Kidney glomerular epithelial cell (primary cell): ENCODE results near the gene PTTG1IP.

Experiments used
- DNase-seq: peaks from one replicate; lab custom pipeline; 2025; lab: John Stamatoyannopoulos, UW

The PTTG1IP gene

GRCh38 chr21:44896561-44897286 lies 23.2 kb upstream of the PTTG1IP start:
- DNase-seq = no peak

- no peak for DNase-seq
These were observed 22.4 kb upstream of the PTTG1IP start for GRCh38 chr21:44895859-44896258.

GRCh38 chr21:44894687-44895302 lies 21.3 kb upstream of the PTTG1IP start:
- no peak for DNase-seq

DNA sequence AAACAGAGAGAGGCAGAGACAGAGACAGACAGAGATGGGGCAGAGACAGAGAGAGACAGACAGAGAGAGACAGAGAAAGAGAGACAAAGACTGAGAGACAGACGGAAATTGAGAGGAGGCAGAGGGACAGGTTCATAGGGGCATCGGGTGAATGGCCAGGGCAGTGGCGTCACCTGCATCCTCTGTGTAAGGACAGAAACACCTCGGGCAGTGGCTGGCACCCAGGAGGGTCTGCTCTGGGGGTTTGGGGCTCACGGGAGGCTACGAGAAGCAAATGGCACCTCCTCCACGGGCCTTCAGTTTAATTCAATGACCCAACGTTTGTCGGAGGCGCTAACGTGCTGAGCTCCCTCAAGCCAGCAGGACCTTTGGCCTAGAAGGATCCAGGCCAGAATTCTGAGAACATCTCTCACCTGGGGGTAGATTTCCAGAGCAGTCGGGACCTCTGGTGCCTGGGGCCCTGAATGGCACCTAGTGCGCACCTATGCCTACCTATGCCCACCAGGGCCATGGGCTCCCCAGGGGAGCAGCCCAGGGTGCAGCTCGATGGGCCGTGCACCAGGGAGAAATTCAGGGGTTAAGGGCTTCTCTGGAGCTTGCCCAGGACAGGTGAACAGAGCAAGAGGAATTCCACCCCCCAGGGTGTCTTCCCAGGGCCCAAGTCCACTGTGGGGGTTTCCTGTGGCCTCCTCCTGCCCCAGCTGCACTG lies 20.6 kb upstream of the PTTG1IP start:
- no peak for DNase-seq

- DNase-seq = no peak
These were observed 19.7 kb upstream of the PTTG1IP start for GRCh38 chr21:44893278-44893556.

- DNase-seq = no peak
These were observed 19.2 kb upstream of the PTTG1IP start for GRCh38 chr21:44892536-44893277.

DNA sequence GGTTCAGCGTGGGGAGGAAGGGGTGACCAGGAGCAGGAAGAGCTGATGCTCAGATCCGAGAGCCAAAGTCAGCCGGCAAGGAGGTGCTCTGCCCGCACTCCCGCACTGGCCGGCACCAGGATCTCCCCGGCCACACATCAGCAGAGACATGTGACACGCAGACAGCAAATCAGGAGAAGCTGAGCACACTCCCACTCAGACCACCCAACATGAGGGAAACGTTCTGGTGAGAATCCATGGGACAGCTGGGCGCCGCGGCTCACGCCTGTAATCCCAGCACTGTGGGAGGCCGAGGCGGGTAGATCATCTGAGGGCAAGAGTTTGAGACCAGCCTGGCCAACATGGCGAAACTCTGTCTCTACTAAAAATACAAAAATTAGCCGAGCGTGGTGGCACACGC lies 18.6 kb upstream of the PTTG1IP start:
- no peak for DNase-seq

- DNase-seq = no peak
These were observed 18.1 kb upstream of the PTTG1IP start for GRCh38 chr21:44891631-44892031.

- no peak for DNase-seq
These were observed 17.6 kb upstream of the PTTG1IP start for GRCh38 chr21:44890961-44891541.

DNA sequence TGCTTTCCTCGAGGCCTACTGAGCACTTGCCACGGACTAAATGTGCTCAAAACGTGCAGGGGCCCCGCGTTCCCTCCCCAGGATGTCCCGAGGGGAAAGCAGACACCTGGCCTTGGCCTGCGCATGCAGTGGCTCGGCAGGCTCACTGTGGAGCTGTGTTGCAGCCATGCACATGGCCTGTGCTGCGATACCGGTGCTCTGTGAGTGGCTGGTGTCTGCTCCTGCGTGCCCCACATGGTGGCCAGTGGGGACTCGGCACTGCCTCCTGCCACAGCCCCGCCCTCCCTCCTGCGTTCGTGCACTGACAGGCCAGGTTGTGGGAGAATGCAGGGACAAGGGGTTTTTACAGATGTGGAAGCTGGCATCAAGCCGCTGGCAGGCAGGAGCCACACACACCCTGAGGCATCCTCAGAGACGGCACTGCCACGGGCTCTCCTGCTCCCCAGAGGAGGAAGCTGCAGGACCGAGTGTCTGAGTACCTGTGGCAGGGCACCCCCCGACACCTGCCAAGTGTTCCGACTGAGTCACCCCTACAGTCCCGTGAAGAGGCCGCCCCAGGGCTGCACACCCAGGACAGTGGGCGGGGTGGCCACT lies 16.9 kb upstream of the PTTG1IP start:
- no peak for DNase-seq

DNA sequence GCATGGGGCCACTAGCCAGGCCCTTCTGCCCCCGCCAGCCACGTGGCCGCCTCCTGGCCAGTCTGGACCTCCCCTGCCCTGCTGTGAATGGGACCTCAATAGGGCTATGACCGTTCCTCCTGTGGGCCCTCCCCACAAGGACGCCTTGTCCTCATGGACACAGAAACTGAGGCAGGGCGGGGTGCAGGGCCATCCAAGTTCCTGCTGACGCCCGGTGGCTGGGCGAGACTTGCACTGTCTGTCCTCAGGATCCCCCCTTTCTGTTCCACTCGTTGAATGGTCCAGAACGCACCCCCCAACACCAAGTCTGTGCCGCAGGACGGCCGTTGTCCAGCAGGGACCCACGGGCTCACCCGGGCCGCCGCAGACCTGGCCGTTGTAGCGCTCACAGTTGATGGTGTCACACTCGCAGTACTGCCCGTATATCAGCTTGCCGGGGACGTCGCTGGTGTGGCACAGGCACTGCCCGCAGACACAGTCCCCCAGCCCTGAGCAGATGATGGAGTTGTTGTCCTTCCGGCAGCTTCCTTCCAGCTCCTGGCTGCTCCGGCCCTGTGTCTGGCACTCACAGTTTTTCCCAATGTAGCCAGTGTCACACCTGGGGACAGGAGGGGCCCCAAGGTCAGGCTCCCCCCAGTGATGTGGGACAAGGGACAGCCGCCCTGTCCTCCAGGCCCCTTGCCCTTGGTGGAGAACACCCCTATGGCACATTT lies 16.3 kb upstream of the PTTG1IP start:
- DNase-seq = no peak

GRCh38 chr21:44888581-44889550 lies 15.4 kb upstream of the PTTG1IP start:
- no peak for DNase-seq

DNA sequence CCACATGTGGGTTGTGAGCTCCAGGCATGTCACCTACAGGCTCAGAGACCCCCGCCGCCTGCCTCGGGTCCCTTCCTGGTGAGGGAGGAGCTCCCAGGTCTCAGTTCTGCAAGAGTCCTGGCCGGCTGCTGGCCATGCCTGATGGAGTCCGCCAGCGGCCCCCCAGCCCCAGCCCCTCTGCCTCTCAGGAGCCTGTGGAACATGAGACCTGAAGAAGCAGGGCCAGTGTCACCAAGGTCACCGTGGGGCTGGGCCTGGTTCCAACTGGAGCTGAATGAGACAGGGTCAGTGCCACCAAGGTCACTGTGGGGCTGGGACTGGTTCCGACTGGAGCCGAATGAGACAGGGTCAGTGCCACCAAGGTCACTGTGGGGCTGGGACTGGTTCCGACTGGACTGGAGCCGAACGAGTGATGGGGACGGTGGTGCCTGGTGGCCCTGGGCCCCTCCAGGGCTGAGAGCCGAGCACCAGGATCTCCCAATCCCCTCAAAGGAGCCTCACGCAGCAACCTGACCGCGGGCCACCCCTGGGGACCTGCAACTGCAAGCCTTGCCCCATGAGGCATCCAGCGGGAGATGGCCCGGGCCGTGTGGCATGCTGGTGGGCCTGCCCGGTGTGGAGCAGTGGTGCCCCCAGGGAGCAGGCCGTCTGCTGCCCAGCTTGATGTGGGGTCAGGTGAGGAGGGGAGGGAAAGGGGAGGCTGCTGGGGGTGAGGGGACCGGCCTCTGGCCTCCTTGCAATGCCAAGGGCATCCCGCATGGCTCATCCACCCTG lies 14.5 kb upstream of the PTTG1IP start:
- DNase-seq = no peak

GRCh38 chr21:44887126-44887806 lies 13.8 kb upstream of the PTTG1IP start:
- DNase-seq = no peak

GRCh38 chr21:44886113-44887075 lies 12.9 kb upstream of the PTTG1IP start:
- no peak for DNase-seq

- DNase-seq = no peak
These were observed 12.1 kb upstream of the PTTG1IP start for GRCh38 chr21:44885615-44886014.

GRCh38 chr21:44884097-44884496 lies 10.6 kb upstream of the PTTG1IP start:
- no peak for DNase-seq

DNA sequence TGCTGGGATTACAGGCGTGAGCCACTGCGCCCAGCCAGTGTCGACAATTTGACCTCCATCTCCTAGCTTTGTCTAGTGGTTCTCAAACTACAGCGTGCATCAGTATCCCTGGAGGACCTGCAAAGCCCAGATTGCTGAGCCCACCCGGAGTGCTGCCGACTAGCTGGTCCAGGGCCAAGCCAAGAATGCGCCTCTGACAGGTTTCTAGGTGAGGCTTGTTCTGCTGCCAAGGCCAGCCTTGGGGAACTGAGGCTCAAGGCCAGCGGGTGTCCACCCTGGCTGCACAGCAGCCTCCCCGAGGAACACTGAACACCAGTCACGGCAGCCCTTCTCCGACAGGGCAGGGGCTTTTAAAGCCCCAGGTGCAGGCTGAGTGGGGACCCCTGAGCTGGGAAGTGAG lies 9.8 kb upstream of the PTTG1IP start:
- no peak for DNase-seq
